NOMO-1 treated with DMSO at 0.1 percent for 48 hours (cell line): ENCODE results near the gene ZZZ3.
"Not testable (repeated sequence)": the region's sequence is repeated elsewhere in the genome, so short reads cannot be mapped to it uniquely, and the experiment has no call there.

Source experiments
- DNase-seq: peaks from one replicate; lab custom pipeline; 2025; ENCODE audit not compliant: unreplicated experiment; lab: John Stamatoyannopoulos, UW

The ZZZ3 gene

DNA sequence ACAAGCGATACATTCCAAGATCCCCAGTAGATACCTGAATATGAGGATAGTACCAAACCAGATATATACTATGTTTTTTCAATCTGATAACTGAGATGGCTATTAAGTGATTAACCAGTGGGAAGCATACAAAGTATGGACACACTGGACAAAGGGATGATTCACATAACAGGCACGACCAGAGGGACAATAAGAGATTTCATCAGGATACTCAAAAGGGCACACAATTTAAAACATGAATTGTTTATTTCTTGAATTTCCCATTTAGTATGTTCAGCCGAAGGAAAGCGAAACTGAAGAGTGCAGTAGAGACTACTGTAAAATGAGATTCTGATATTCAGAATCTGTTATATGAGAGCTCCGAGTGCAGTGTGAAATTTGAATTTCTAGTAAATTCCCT, 10.6 kb downstream of the ZZZ3 start:
- DNase-seq: no peak

DNA sequence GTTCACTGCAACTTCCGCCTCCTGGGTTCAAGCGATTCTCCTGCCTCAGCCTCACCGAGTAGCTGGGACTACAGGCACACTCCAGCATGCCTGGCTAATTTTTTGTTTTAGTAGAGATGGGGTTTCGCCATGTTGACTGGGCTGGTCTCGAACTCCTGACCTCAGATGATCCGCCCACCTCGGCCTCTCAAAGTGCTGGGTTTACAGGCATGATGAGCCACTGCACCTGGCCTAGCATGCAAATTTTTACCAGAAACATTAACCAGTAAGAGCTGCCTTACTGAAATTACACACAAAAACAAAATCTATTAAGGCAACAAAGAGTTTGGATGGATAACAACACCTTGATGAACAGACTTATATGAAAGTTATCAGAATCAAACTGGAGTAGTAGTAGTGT, 12.1 kb downstream of the ZZZ3 start:
- no peak for DNase-seq

GRCh38 chr1:77668924-77669449, 13.5 kb downstream of the ZZZ3 start:
- no peak for DNase-seq

DNA sequence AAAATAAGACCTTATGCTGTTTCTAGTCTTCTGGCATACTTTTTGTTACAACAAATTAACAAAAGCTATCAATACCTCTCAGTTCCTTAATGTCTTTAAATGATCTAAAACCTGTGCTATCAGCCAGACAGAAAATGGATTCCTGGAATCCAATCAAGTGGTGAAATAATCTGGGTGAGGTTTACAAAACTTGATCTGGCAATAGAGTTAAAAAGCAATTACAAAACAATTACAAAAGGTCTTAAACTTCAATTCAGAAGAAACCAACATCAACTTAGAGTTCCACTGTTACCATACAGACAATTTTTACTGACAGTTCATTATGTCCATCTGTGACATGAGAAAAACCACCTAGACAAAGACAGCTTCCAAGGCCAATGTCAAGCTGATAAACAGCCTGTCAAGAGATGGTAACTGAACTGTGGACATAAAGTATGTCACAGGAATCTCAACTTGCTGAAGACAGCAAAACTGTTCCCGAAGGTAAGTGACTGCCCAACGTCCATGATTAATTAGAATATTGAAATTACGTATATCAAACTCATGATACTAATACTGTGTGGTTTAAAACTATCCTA, 17.4 kb downstream of the ZZZ3 start:
- DNase-seq: no peak

DNA sequence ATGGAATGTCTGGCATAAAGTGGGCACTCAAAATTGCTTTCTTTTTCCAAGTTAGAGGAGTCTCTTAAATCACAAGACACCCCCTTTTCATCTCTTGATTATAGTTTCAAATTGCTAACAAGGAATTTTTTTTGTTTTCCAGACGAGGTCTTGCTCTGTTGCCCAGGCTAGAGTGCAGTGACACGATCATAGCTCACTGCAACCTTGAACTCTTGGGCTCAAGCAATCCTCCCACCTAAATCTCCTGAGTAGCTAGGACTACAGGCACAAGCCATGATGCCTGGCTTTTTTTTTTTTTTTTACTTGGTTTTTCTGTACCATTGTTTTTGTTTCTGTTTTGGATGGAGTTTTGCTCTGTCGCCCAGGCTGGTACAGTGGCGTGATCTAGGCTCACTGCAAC, 20.8 kb downstream of the ZZZ3 start:
- no peak for DNase-seq

DNA sequence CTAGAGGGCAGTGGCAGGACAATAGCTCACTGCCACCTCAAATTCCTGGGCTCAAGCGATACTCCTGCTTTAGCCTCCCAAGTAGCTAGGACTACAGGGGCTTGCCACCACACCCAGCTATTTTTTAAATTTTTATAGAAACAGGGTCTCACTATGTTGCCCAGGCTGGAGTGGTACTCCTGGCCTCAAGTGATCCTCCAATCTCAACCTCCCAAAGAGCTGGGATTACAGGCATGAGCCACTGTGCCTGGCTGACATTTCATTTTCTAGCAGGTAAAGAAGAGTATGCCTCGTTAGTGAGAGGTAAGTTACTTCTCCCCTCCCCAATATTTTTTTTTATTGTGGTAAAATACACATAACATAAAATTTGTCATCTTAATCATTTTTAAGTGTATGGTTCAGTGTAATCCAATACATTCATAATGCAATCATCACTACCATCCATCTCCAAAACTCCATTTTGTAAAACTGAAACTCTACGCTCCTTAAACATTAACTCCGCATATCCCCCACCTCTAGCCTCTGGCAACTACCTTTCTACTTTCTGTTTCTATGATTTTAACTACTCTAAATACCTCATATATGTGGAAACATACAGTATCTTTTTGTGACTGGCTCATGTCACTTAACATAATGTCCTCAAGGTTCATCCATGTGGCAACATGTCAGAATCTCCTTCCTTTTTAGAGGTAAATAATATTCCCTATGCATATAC, 22.4 kb downstream of the ZZZ3 start:
- DNase-seq: no peak

- no peak for DNase-seq
These were observed 24.2 kb downstream of the ZZZ3 start for GRCh38 chr1:77658271-77658670.

DNA sequence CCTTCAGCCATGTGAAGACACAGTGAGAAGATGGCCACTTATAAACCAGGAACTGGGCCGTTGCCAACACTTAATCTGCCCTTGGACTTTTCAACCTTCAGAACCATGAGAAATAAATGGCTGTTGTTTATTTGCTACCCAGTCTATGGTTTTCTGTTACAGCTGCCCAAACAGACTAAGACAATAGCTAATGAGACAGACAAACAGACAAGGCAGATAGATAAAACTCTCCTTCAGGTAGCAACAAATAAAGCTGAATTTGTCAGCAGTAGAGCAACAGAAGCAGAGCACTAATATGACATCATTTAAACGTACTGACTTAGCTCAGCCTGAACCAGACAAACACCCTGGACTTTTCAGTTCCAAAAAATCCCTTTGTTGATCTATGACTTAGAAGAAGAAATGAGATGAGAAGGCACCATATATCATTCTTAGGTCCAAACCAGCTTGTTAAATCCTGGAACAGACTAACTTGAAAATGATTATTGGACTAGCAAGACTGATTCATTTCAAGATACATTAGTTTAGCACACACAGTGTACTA, 27.0 kb downstream of the ZZZ3 start:
- no peak for DNase-seq

DNA sequence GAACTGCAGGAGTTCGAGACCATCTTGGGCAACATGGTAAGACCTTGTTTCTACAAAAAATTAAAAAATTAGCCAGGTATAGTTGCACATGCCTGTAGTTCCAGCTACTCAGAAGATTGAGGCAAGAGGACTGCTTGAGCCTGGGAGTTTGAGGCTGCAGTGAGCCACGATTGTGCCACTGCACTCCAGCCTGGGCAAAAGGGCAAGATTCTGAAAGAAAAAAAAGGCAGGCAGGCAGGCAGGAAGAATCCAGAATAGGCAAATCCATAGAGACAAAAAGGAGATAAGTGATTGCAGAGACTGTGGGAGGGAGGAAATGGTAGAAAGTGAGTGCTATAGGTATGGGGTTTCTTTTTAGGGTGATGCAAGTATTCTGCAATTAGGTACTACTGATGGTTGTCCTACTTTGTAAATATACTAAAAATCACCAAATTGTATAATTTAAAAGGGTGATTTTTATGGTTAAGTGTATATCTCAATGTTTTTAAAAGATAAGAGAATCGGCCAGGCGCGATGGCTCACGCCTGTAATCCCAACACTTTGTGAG, 29.4 kb downstream of the ZZZ3 start:
- no peak for DNase-seq

DNA sequence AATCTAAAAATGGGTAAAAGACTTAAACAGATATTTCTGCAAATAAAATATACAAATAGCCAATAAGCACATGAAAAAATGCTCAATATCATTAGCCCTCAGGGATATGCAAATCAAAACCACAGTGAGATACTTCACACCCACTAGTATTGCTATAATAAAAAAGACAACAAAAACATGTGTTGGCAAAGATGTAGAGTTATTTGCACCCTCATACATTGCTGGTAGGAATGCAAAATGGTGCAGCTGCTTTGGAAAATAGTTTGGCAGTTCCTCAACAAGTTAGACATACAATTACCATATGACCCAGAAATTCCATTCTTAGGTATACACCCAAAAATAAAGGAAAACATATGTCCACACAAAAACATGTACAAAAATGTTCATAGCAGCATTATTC, 30.2 kb downstream of the ZZZ3 start:
- no peak for DNase-seq

DNA sequence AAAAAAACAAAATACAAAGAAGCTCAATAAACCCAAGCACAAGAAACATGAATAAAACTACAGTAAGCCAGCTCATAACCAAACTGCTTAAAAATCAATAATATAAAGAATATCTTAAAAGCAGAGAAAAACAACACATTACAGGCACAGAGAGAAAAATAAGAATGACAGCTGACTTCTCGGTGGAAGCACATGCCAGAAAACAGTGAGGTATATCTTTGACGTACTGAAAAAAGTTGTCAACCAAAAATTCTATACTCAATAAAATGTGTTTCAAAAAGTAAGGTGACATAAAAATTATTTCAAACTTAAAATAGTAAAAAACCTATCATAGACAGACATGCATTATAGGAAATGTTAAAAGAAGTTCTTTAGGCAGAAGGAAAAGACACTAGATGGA, 33.3 kb downstream of the ZZZ3 start:
- DNase-seq: no peak

DNA sequence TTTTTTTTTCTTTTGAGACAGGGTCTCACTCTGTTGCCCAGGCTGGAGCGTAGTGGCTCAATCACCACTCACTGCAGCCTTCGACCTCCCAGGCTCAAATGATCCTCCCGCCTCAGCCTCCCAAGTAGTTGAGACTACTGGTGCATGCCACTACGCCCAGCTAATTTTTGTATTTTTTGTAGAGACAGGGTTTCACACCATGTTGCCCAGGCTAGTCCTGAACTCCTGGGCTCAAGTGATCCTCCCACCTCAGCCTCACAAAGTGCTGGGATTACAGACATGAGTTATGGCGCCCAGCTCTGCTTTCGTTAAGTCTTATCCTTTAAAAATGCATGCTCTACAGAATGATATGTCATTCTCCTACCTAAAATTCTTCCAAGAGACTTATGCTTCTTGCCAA, 36.2 kb downstream of the ZZZ3 start:
- DNase-seq: not testable (repeated sequence)

DNA sequence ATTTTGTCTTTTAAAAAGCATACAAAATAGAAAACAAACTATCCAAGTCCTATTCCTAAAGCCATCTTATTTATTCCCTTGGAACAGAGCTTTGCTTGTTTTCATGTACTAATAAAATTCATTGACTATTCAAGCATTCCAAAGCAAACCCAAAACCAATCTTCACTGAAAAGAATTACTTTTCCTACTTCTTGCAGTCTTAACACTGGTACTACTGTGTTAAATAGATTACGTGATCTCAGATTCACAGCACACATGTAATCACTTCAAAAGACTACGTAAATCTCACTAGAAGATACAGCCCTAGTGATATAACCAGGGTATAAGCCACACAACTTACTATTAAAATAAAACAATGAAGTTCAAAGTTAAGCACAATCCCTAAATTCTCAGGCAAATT, 39.0 kb downstream of the ZZZ3 start:
- DNase-seq: no peak

DNA sequence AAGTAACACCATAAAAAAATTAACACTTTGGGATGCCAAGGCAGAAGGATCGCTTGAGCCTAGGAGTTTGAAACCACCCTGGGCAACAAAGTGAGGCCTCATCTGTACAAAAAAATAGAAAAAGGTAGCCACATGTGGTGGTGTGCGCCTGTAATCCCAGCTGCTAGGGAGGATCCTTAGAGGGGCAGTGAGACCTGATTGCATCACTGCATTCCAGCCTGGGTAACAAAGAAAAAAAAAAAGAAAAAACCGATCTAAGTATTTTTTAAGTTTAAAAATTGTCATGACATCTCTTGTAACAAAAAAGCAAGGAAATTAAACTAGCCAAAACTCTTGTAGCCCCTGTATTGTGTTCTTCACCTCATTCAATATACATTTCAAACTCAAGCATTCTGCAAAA, 39.5 kb downstream of the ZZZ3 start:
- no peak for DNase-seq

GRCh38 chr1:77642196-77642595, 40.3 kb downstream of the ZZZ3 start:
- DNase-seq: no peak

- no peak for DNase-seq
These were observed 42.8 kb downstream of the ZZZ3 start for GRCh38 chr1:77639557-77640069.

- no peak for DNase-seq
These were observed 43.4 kb downstream of the ZZZ3 start for GRCh38 chr1:77639056-77639455.

DNA sequence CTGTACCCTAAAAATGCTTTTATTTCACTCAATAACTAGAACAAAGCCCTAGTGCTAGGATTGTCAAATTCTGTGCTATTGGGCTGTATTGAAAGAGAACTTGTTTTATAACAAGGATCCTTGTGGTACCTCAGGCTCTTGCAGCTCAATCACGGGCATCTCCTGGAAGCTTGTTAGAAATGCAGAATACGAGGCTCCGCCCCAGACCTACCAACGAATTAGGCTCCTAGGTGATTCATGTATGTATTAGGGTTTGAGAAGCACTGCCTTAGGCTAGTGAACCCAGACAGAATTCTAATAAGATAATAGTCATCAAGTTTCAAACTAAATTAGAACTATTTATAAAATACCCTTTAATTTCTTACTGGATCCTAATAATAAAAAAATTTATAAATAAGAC, 45.6 kb downstream of the ZZZ3 start:
- no peak for DNase-seq
